SK-N-MC (cell line): ENCODE data around the gene APP.
A peak's percentile ranks its signal among the peaks of the same experiment; 100 is the strongest.

Experiments used
- DNase-seq: peaks from one replicate; pipeline ENCODE4 v3.0.0-alpha.2; 2011; ENCODE audit warnings: low read depth, low spot score
- H3K27ac ChIP-seq: fragments of 200-600 bp; sonication (generic); 2 replicates; pipeline ENCODE4 v1.5.1; 2016; ENCODE audit warnings: mixed run types
- H3K36me3 ChIP-seq: fragments of 200-600 bp; sonication (generic); 2 replicates; pipeline ENCODE4 v1.6.1; 2017; ENCODE audit warnings: antibody characterized with exemption, low read length, mixed read lengths; ENCODE audit not compliant: insufficient read depth
- H3K4me3 ChIP-seq: fragments of 200-600 bp; sonication (generic); 2 replicates; pipeline ENCODE4 v1.5.1; 2016
- H3K9ac ChIP-seq: fragments of 200-600 bp; sonication (generic); 2 replicates; pipeline ENCODE4 v1.8.0; 2017; ENCODE audit warnings: mixed run types, mixed read lengths; ENCODE audit not compliant: insufficient read length
- H3K9me3 ChIP-seq: fragments of 200-600 bp; sonication (generic); 2 replicates; pipeline ENCODE4 v1.6.1; 2017; ENCODE audit warnings: low read depth, mild to moderate bottlenecking, antibody characterized with exemption, low read length, moderate library complexity, mixed read lengths
- EZH2 ChIP-seq: fragments of 200-600 bp; sonication (generic); IDR thresholded peaks from one replicate; pipeline ENCODE4 v1.6.1; 2017; ENCODE audit warnings: antibody characterized with exemption
- FOXP2 ChIP-seq: optimal IDR thresholded peaks from 2 replicates; pipeline ENCODE3; 2011; ENCODE audit warnings: mild to moderate bottlenecking, moderate library complexity; ENCODE audit not compliant: insufficient read depth; ENCODE audit errors: extremely low read length, control extremely low read depth
- POLR2AphosphoS5 ChIP-seq: IDR thresholded peaks from 2 replicates; pipeline ENCODE4 v1.6.1; 2012; ENCODE audit warnings: mild to moderate bottlenecking, low read depth, low read length, borderline replicate concordance

The APP gene

DNA sequence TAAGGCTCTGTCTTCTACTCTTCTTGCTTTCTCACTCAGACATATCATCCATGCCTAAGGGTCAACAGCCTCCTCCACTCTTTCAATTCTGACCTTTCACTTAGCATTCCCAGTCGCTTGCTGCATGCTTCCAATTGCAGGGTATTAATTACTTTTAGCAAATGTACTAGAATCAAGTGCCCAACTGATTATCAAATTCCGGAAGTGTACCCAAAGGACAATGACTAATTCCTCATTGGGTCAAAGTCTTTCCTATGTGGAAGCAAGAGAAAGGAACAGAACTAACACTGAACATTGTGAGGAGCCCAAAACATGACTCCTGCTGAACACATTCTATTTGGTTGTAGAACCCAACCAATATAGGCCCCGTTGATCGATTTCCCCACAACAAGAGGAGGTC, 101.8 kb downstream of the APP start:
- DNase-seq = no peak
- H3K9me3 ChIP-seq = no peaks in the 10 kb centered on the region
- no peak overlapping the region for H3K27ac ChIP-seq
- TF ChIP-seq EZH2 (no peak), FOXP2 (no peak), POLR2AphosphoS5 (no peak)
- H3K36me3 ChIP-seq = no peaks in the 10 kb centered on the region
- no peak overlapping the region for H3K9ac ChIP-seq
- peak overlapping the region; percentile 21; the same call in 1 of the 2 replicates for H3K4me3 ChIP-seq

DNA sequence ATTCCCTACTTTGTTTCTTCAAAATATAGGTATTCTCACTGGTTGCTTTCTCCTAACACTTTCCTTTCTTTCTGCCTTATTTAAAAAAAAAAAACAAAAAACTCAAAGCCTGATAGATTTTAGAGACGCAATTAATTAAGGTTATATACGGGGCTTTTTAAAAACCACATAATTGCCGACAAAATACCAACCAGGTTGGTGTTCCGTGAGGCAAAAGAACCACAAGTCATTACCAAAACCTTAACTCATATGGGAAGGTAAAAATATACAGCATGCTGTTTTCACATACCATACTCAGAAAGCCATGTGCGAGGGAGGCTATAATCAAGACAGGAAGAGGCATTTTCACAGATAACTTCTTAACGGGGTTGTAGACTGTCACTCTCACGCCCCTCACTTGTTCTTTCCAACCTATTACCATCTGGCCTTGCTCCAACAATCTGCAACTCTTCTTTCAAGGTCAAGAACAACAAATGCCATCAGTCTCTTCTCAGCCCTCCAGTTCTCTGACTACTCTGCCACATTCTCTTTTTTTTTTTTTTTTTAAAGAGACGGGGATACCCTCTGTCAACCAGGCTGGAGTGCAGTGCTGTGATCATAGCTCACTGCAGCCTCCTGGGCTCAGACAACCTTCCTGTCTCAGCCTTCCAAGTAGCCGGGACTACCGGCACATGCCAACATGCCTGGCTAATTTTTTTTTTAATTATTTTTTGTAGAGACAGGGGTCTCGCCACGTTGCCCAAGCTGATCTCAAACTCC, 102.6 kb downstream of the APP start:
- H3K36me3 ChIP-seq = no peaks in the 10 kb centered on the region
- H3K4me3 ChIP-seq = peak overlapping the region; percentile 21; the same call in 1 of the 2 replicates
- no peak overlapping the region for H3K9ac ChIP-seq
- H3K27ac ChIP-seq = peak overlapping the region; percentile 55; the same call in 1 of the 2 replicates
- no peak for TF ChIP-seq FOXP2
- TF ChIP-seq POLR2AphosphoS5 = no peak
- TF ChIP-seq EZH2 = no peak
- DNase-seq = peak; percentile 24
- H3K9me3 ChIP-seq = no peaks in the 10 kb centered on the region

DNA sequence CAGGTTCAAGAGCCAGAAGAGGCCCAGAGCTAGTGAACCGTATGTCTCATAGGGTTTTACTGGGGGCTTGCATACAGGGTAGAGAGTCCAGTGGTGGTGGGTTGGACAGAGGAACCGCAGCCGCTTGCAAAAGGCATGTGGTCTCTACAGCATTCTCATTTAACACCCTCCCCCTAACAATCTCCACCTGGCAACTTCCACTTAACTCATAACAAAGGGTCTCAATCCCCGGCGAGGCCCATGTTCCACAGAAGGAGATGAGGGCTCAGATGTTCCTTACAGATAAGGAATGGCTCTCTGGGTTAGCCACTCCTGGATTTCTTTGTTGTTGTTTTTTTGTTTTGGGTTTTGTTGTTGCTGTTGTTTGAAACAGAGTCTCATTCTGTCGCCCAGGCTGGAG, 106.1 kb downstream of the APP start:
- no peak overlapping the region for H3K4me3 ChIP-seq
- H3K36me3 ChIP-seq = no peaks in the 10 kb centered on the region
- no peak for DNase-seq
- H3K9me3 ChIP-seq = no peaks in the 10 kb centered on the region
- TF ChIP-seq EZH2 (no peak), POLR2AphosphoS5 (no peak), FOXP2 (no peak)
- H3K27ac ChIP-seq = no peak overlapping the region
- no peak overlapping the region for H3K9ac ChIP-seq

DNA sequence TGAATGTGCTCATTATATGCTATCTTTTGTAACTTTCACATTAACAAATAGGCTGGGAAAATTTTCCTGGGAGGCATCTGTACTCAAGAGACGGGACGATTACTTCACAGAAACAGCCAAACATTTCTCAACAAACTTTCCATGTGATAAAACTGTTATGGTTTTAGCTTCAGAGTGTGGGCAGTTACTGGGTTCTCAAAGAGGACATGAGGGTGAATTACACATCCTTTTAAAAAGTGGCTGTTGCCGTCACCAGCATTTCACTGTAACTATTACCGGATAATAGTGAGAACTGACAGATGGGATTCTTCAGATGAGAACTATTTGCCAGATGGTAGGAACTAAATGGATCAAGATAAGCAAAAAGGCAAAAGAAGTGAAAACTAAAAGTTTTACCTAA, 109.1 kb downstream of the APP start:
- H3K4me3 ChIP-seq = no peak overlapping the region
- TF ChIP-seq POLR2AphosphoS5 (no peak), FOXP2 (no peak), EZH2 (no peak)
- DNase-seq = no peak
- H3K9ac ChIP-seq = no peak overlapping the region
- H3K9me3 ChIP-seq = no peaks in the 10 kb centered on the region
- H3K36me3 ChIP-seq = 0 out of 2 replicates have a peak, but pooled peaks cover 4% of the 10 kb centered on the region
- H3K27ac ChIP-seq = no peak overlapping the region

DNA sequence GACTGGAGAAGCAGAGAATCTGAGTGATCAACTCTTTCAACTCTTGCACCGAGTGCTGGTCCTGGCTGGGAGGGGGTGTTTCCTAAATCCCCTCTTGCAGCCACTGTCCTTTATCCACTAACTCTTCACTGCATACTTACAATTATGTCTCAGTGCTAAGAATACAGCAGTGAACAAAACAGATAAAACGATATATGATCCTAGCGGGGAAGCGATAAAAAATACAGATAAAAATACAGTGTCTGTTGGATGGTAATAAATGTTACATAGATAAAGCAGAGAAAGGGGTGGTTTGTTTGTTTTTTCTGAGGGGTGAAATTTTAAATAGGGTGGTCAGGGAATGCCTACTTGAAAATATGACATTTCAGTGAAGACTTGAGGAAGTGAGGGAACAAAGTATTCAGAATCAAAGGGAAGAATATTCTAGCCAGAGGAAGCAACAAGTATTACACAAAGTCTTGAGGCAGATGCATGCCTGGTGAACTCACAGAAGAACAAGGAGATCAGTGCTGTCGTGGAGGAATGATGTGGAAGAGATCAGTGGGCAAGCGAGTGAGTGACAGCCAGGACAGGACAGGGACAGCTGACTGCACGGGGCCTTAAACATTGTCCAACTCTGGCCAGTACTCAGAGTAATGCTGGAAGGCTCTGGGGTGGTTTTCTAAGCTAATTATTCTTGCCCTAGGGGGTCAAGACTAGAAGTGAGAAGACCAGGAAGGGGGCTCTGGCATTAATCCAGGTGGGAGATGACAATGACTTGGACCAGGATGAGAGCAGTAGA, 110.0 kb downstream of the APP start:
- Histone ChIP-seq H3K4me3 (no peak overlapping the region), H3K36me3 (0 out of 2 replicates have a peak, but pooled peaks cover 4% of the 10 kb centered on the region), H3K9me3 (no peaks in the 10 kb centered on the region), H3K9ac (no peak overlapping the region), H3K27ac (no peak overlapping the region)
- no peak for TF ChIP-seq EZH2
- TF ChIP-seq FOXP2 = no peak
- TF ChIP-seq POLR2AphosphoS5 = no peak
- no peak for DNase-seq

DNA sequence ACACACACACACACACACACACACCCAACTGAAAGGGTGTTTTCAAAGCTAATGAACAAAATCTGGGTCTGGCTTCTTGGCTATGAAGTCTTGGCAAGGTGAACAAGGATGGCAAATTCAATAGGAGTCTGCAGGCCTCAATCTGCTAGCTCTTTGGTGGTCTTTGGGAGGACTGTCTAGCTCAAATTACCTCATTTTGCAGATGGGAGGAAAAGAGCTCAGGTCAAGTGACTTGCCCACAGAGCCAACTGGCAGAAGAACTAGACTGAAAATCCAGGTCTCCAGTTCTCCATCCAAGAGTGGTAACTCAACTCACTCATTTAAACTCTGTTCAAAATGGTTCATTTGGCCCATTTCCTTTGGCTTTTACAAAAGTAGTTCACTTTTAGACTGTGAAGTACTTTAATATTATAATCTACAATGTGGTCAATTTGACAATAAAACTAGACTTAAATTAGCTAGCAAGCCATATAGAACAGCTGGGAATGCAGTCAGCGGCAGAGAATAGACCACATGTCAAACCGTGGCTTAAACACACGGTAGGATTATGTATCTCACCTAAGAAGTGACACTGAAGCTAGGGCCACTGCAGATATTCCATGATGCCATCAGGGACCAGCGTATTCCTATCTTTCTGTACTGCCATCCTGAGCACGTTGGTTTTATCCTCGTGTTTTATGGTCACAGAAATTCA, 112.9 kb downstream of the APP start:
- no peak overlapping the region for H3K27ac ChIP-seq
- TF ChIP-seq POLR2AphosphoS5 (no peak), FOXP2 (no peak), EZH2 (no peak)
- no peaks in the 10 kb centered on the region for H3K9me3 ChIP-seq
- no peak overlapping the region for H3K4me3 ChIP-seq
- H3K9ac ChIP-seq = no peak overlapping the region
- H3K36me3 ChIP-seq = peaks cover 13% of the 10 kb centered on the region
- DNase-seq = no peak

DNA sequence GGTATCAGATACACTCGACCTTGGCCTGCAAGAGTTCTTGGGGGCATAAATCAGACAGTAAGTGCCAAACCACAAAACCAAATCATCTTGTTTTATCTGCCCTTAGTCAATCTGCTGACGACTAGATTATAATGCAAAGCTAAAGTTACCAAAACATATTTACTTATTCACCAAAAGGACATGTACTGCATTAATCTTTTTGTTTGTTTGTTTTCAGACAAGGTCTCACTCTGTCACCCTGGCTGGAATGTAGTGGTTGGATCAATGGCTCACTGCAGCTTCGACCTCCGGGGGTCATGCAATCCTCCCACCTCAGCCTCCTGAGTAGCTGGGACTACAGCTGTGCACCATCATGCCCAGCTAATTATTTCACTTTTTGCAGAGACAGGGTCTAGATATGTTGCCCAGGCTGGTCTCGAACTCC, 114.7 kb downstream of the APP start:
- Histone ChIP-seq H3K27ac (no peak overlapping the region), H3K9ac (no peak overlapping the region), H3K4me3 (no peak overlapping the region), H3K9me3 (no peaks in the 10 kb centered on the region), H3K36me3 (peaks cover 29% of the 10 kb centered on the region)
- TF ChIP-seq FOXP2 (no peak), POLR2AphosphoS5 (no peak), EZH2 (no peak)
- no peak for DNase-seq

DNA sequence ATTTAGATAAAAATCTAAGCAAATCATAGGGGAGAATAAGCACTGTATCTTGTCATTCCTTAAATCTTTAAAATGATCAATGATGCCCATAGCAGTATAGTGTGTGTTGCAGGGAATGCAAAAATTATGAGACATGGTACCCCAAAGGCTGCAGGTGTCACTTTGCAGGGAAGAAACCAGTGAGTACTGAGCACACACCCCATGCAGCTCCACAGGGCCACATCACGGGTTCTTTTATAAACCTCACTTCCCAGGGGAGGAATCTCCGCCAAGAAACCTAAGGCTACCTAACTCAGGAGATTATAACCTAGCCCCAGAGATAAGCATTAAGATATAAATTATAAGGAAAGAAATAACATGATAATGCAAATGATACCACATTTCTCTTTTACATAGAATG, 115.6 kb downstream of the APP start:
- Histone ChIP-seq H3K4me3 (no peak overlapping the region), H3K9me3 (no peaks in the 10 kb centered on the region), H3K27ac (no peak overlapping the region), H3K36me3 (peaks cover 37% of the 10 kb centered on the region), H3K9ac (no peak overlapping the region)
- TF ChIP-seq POLR2AphosphoS5 (no peak), FOXP2 (no peak), EZH2 (no peak)
- no peak for DNase-seq
